Parathyroid adenoma (tissue), 2 donors: Measurements from ENCODE around the gene UNC50.

Source experiments
- H2AFZ ChIP-seq: fragments of 300-600 bp; sonication (generic); one replicate; pipeline ENCODE4 v1.7.0; 2017; ENCODE audit warnings: antibody characterized with exemption, mild to moderate bottlenecking
- H3K27ac ChIP-seq: fragments of 300-600 bp; sonication (generic); one replicate; pipeline ENCODE4 v1.7.0; 2017
- H3K27me3 ChIP-seq: fragments of 300-600 bp; sonication (generic); one replicate; pipeline ENCODE4 v1.7.0; 2017; ENCODE audit warnings: low read length; ENCODE audit not compliant: control insufficient read depth, insufficient read depth
- H3K36me3 ChIP-seq: fragments of 300-600 bp; sonication (generic); one replicate; pipeline ENCODE4 v1.7.0; 2017; ENCODE audit warnings: low read length; ENCODE audit not compliant: control insufficient read depth, insufficient read depth
- H3K4me1 ChIP-seq: fragments of 300-600 bp; sonication (generic); one replicate; pipeline ENCODE4 v1.7.0; 2017; ENCODE audit warnings: control low read depth
- H3K4me2 ChIP-seq: fragments of 300-600 bp; sonication (generic); one replicate; pipeline ENCODE4 v1.7.0; 2017; ENCODE audit warnings: low read length
- H3K4me3 ChIP-seq: fragments of 300-600 bp; sonication (generic); one replicate; pipeline ENCODE4 v1.7.0; 2017; ENCODE audit warnings: low read depth, low read length
- H3K79me2 ChIP-seq: fragments of 300-600 bp; sonication (generic); one replicate; pipeline ENCODE4 v1.7.0; 2017; ENCODE audit warnings: control low read depth
- H3K9ac ChIP-seq: fragments of 300-600 bp; sonication (generic); one replicate; pipeline ENCODE4 v1.7.0; 2017; ENCODE audit warnings: mild to moderate bottlenecking
- H3K9me3 ChIP-seq: fragments of 300-600 bp; sonication (generic); one replicate; pipeline ENCODE4 v1.7.0; 2017; ENCODE audit warnings: low read length; ENCODE audit not compliant: control insufficient read depth
- TF ChIP-seq, protein P1 (sequence below): fragments of 300-600 bp; sonication (generic); IDR thresholded peaks from one replicate; pipeline ENCODE4 v1.7.0; 2017; ENCODE audit warnings: antibody characterized with exemption, mild to moderate bottlenecking
- donor health status: primary hyperparathyroidism.

Gene UNC50

DNA sequence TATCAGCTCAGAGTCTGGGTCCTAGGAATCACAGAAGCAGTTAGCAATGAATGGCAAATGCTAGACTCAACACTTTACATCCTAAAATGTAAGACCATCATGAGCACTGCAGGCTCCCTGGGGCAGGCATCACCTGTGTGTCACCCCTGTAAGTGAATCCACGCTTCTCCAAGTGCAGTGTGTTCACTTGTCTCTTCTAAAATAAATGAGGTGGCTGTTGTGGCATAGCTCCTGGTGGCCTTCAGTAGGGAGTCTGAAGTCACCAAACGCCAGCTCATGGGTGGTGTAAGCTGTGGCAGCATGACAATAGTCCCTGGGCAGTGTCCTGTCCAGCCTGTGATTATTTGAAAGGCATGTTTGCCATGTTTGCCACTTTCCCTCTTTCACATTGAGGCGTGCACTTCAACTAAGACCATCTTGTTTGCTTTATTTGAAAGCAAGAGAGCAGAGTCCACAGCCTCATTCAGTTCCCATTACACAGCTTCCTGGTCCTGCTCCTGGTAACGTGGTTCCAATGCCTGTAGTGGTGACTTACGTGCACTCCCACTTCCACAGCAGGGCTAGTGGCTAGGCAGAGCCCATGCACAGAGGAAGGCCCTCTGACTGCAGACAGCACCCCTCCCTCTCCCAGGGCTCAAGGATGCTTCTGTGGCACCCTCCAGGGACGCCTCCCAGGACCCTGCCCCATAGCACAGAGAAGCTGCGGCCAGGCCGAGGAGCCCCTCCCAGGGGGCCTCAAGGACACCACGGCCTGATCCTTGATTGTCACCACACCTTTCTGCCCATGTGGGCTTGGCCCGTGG is 24.4 kb upstream of the UNC50 start:
- no peak overlapping the region for H3K4me2 ChIP-seq
- H3K4me1 ChIP-seq = no peaks in the 10 kb centered on the region
- no peak overlapping the region for H3K4me3 ChIP-seq
- no peaks in the 10 kb centered on the region for H3K36me3 ChIP-seq
- no peaks in the 10 kb centered on the region for H3K9me3 ChIP-seq
- H2AFZ ChIP-seq = no peak overlapping the region
- TF ChIP-seq, protein P1, sequence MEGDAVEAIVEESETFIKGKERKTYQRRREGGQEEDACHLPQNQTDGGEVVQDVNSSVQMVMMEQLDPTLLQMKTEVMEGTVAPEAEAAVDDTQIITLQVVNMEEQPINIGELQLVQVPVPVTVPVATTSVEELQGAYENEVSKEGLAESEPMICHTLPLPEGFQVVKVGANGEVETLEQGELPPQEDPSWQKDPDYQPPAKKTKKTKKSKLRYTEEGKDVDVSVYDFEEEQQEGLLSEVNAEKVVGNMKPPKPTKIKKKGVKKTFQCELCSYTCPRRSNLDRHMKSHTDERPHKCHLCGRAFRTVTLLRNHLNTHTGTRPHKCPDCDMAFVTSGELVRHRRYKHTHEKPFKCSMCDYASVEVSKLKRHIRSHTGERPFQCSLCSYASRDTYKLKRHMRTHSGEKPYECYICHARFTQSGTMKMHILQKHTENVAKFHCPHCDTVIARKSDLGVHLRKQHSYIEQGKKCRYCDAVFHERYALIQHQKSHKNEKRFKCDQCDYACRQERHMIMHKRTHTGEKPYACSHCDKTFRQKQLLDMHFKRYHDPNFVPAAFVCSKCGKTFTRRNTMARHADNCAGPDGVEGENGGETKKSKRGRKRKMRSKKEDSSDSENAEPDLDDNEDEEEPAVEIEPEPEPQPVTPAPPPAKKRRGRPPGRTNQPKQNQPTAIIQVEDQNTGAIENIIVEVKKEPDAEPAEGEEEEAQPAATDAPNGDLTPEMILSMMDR = no peak
- no peak overlapping the region for H3K9ac ChIP-seq
- no peak overlapping the region for H3K27ac ChIP-seq
- H3K79me2 ChIP-seq = no peaks in the 10 kb centered on the region
- no peaks in the 10 kb centered on the region for H3K27me3 ChIP-seq

DNA sequence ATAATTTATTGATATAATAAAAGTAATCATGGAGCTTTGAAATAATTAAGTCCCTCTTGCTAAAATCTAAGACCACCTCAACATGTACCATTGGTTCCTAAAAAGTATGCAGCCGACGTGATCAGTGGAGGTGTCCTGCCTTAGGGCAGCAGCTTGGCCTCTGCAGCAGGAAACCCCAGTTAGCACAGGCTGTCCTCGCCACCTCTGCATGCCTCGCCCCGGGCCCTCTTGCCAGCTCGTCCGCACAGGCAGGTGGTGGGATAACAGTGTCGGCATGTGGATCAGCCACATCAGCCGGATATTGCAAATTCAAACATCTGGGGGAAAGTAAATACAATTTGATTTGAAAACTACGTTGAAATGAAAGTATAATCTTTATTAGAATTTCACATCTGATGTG is 23.0 kb upstream of the UNC50 start:
- H3K36me3 ChIP-seq = no peaks in the 10 kb centered on the region
- TF ChIP-seq, protein P1 = no peak
- no peaks in the 10 kb centered on the region for H3K4me1 ChIP-seq

DNA sequence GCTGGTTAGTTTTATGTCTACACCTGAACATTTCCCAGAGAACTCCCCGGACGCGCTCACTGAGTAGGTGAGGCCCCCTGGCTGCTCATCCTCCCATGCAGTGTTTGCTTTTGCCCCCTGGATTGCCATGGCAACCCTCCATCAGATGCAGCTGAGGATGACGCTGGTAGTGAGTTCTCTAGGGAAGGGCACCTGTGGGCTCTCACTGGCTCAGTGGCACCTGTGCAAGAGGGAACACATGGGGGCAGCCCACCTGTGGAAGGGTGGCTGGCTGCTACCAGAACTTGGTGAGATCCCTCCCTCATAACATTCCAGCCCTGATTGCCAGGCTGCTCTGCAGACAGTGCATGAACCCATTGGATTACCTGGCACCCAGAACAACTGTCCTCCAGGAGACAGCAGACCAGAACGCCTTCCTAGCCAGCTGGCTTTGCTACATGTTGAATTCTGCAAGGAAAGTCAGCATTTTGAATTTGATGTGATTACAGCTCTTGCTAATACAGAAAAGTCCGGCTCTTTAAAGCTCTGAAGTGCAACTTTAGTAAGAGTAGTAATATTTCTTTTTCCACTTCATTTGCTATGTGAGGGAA is 21.7 kb upstream of the UNC50 start:
- TF ChIP-seq, protein P1 = no peak
- no peaks in the 10 kb centered on the region for H3K27me3 ChIP-seq
- H3K9ac ChIP-seq = no peak overlapping the region
- H3K79me2 ChIP-seq = no peaks in the 10 kb centered on the region
- H3K4me3 ChIP-seq = no peak overlapping the region
- no peaks in the 10 kb centered on the region for H3K36me3 ChIP-seq
- no peaks in the 10 kb centered on the region for H3K4me1 ChIP-seq
- H3K27ac ChIP-seq = no peak overlapping the region
- H2AFZ ChIP-seq = no peak overlapping the region
- H3K9me3 ChIP-seq = no peaks in the 10 kb centered on the region
- no peak overlapping the region for H3K4me2 ChIP-seq

More for the DNA sequence above, 23.0 kb upstream of the UNC50 start:
- Histone ChIP-seq H3K27me3 (no peaks in the 10 kb centered on the region), H3K4me3 (no peak overlapping the region), H3K27ac (no peak overlapping the region), H3K9ac (no peak overlapping the region), H3K9me3 (no peaks in the 10 kb centered on the region), H3K4me2 (no peak overlapping the region), H3K79me2 (no peaks in the 10 kb centered on the region), H2AFZ (no peak overlapping the region)

DNA sequence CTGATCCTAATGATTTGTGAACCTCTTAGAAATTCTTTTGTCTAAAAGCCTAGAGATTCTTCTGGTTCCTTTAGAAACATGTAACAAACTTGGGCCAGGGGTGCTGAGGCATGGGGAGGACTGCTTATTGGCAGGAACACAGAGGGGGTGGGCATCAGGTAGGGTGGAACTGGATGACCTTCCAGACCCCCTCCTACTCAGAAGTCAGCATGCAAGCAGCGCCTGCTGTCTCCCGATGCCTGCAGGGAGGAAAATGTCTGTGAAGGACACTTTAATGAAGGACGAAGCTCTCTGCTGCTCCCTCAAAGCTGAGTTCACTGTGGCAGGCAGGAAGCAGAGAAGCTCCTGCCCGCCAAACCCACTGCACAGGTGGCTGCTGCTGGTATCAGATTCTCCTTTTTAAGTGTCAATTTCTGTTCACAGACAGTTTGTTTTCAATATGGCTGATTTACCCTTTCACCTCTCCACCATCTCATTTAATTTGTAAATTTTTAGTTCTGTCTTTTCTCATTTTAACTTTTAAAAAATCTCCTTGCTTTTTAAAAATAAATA is 19.4 kb upstream of the UNC50 start:
- no peak overlapping the region for H2AFZ ChIP-seq

More for the DNA sequence above, 19.4 kb upstream of the UNC50 start:
- no peak overlapping the region for H3K4me3 ChIP-seq
- no peak overlapping the region for H3K4me2 ChIP-seq
- H3K36me3 ChIP-seq = no peaks in the 10 kb centered on the region
- H3K27me3 ChIP-seq = no peaks in the 10 kb centered on the region
- no peaks in the 10 kb centered on the region for H3K4me1 ChIP-seq
- H3K27ac ChIP-seq = no peak overlapping the region
- H3K9ac ChIP-seq = no peak overlapping the region
- no peaks in the 10 kb centered on the region for H3K9me3 ChIP-seq
- peaks cover 5% of the 10 kb centered on the region for H3K79me2 ChIP-seq
- TF ChIP-seq, protein P1 = no peak
